22Rv1 (cell line): ENCODE data around the gene CRHR1.
"Not testable (repeated sequence)": the region's sequence is repeated elsewhere in the genome, so short reads cannot be mapped to it uniquely, and the experiment has no call there.

Source experiments
- CTCF ChIP-seq: fragments of 450-650 bp; IDR thresholded peaks from 2 replicates; pipeline ENCODE4 v1.5.1; 2017; ENCODE audit warnings: mild to moderate bottlenecking
- ZFX ChIP-seq: fragments of 450-650 bp; IDR thresholded peaks from 2 replicates; pipeline ENCODE4 v1.6.1; 2017; ENCODE audit warnings: antibody characterized with exemption, borderline replicate concordance

DNA sequence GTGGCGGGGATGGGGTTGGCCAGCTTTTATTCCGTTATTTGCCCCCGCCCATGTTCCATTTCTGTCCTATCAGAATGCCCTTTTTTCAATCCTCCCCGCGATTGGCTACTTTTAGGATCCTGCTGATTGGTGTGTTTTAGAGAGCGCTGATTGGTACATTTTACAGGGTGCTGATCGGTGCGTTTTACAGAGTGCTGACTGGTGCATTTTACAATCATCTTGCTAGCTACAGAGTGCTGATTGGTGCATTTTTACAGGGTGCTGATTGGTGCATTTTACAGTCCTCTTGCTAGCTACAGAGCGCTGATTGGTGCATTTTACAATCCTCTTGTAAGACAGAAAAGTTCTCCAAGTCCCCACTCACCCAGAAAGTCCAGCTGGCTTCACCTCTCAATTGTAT lies 78.0 kb downstream of the CRHR1 start:
- not testable (repeated sequence) for TF ChIP-seq CTCF, ZFX
